ENCODE measurements around the gene MRPS18A. TPM values are rescaled to one million over a fixed set of nuclear protein-coding genes. Genes with fewer than 3 reads are reported as not detected.

Gene MRPS18A
- total RNA-seq, 1 experiment from 2014 or later: 54.8 TPM

GRCh38 chr6:43706788-43707187 lies 19.2 kb upstream of the MRPS18A start:
- no peak overlapping the region for H3K27ac ChIP-seq
- H3K4me2 ChIP-seq: no peak overlapping the region
- ChIA-PET POLR2A (ENCODE audit: unreplicated experiment) (interaction anchor here (0.6 to 0.7 kb wide), 2 partner anchors 42 to 60 kb away, joined by 4 read pairs; no protein-coding TSS in a partner anchor), CTCF (interaction anchor here (0.5 kb wide), 1 partner anchor 80 kb away, joined by 4 read pairs; no protein-coding TSS in a partner anchor)
- TF ChIP-seq EZH2 (IDR thresholded peaks at IDR 0.05; ENCODE audit: low read depth) (no peak), CTCF (conservative IDR thresholded peaks at IDR 0.05) (no peak)
- peaks cover 47% of the 10 kb centered on the region for H3F3A ChIP-seq (ENCODE audit: insufficient read depth, low read depth)
- no peaks in the 10 kb centered on the region for H4K20me1 ChIP-seq (ENCODE audit: insufficient read depth)
- no peak overlapping the region for H3K4me3 ChIP-seq
- intact Hi-C loops (cut with micrococcal nuclease; ENCODE audit: unreplicated experiment): no loop called here
- DNase-seq: no peak
- H3K9me2 ChIP-seq (ENCODE audit: insufficient read depth): no peaks in the 10 kb centered on the region
- no peaks in the 10 kb centered on the region for H3K79me2 ChIP-seq (ENCODE audit: low read depth)
- no peaks in the 10 kb centered on the region for H3K27me3 ChIP-seq (ENCODE audit: insufficient read depth, low read depth)
- H3K4me1 ChIP-seq (replicated peaks; ENCODE audit: insufficient read depth): peaks cover 58% of the 10 kb centered on the region
- H3K9me3 ChIP-seq (ENCODE audit: insufficient read depth, low read depth): no peaks in the 10 kb centered on the region
- no TSS peak for BruUV-seq (replicated peaks)
- H3K36me3 ChIP-seq (ENCODE audit: low read depth): no peaks in the 10 kb centered on the region
- H2AFZ ChIP-seq: no peak overlapping the region

- Histone ChIP-seq H3K79me2 (ENCODE audit: low read depth) (no peaks in the 10 kb centered on the region), H3K27me3 (ENCODE audit: insufficient read depth, low read depth) (no peaks in the 10 kb centered on the region), H3K36me3 (ENCODE audit: low read depth) (no peaks in the 10 kb centered on the region), H3F3A (ENCODE audit: insufficient read depth, low read depth) (peaks cover 55% of the 10 kb centered on the region), H3K9me2 (ENCODE audit: insufficient read depth) (no peaks in the 10 kb centered on the region), H3K9me3 (ENCODE audit: insufficient read depth, low read depth) (no peaks in the 10 kb centered on the region), H2AFZ (no peak overlapping the region), H3K4me1 (replicated peaks; ENCODE audit: insufficient read depth) (peaks cover 66% of the 10 kb centered on the region), H3K27ac (no peak overlapping the region), H4K20me1 (ENCODE audit: insufficient read depth) (no peaks in the 10 kb centered on the region), H3K4me3 (no peak overlapping the region), H3K4me2 (no peak overlapping the region)
- TF ChIP-seq CTCF (conservative IDR thresholded peaks at IDR 0.05) (no peak), EZH2 (IDR thresholded peaks at IDR 0.05; ENCODE audit: low read depth) (no peak)
- CTCF ChIA-PET: interaction anchor here (0.8 kb wide), 1 partner anchor 373 kb away, joined by 3 read pairs; no protein-coding TSS in a partner anchor
- POLR2A ChIA-PET (ENCODE audit: unreplicated experiment): interaction anchor here (0.6 to 0.7 kb wide), 3 partner anchors 9 to 59 kb away, joined by 4 to 6 read pairs (median 4); no protein-coding TSS in a partner anchor
- intact Hi-C loops (cut with micrococcal nuclease; ENCODE audit: unreplicated experiment): no loop called here
- no TSS peak for BruUV-seq (replicated peaks)
- DNase-seq: no peak
These were observed 18.4 kb upstream of the MRPS18A start for GRCh38 chr6:43705996-43706395.

DNA sequence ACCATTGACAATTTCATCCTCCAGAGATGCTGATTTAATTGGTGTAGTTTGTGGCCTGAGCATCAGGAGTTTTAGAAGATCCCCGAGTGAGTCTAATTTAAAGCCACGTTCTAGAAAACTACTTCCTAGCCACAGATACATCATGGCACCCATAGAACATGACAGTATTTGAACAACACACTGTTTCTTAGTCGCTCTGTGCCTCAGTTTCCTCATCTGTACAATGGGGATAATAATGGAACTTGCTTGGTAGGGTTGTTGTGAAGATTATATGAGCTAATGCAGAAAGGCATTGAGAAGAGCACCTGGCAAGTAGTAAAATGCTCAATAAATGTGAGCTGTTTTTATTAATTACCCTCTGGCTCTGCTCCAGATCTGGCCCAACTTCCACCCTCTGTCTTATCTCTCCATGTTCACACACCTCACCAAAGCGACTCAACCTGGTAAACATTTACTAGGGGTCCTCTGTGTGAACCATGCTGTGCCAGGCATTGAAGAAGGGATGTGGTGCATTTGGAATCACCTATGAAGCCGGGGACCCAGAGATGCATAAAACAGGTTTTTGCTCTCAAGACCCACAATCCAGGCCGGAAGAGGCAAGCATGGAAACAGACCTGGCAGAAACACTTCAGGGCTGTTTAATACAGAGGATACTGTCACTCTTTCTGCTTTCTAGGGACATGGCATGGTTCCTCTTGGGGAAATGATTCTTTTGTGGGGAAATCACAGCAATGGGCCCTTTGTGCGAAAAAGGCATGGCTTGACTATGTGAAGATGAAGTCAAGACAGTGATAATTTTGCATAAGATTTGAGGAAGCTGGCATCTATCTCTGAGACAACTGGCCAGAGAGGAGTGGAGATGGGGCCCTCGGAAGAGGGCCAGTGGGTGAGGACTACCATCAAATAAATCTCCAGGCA lies 16.2 kb upstream of the MRPS18A start:
- no peaks in the 10 kb centered on the region for H3K9me2 ChIP-seq (ENCODE audit: insufficient read depth)
- no TSS peak for BruUV-seq (replicated peaks)
- no peak overlapping the region for H3K4me3 ChIP-seq
- H4K20me1 ChIP-seq (ENCODE audit: insufficient read depth): no peaks in the 10 kb centered on the region
- H3K9me3 ChIP-seq (ENCODE audit: insufficient read depth, low read depth): no peaks in the 10 kb centered on the region
- no peaks in the 10 kb centered on the region for H3K36me3 ChIP-seq (ENCODE audit: low read depth)
- no peak for TF ChIP-seq EZH2 (IDR thresholded peaks at IDR 0.05; ENCODE audit: low read depth)
- TF ChIP-seq CTCF (conservative IDR thresholded peaks at IDR 0.05): no peak
- H2AFZ ChIP-seq: no peak overlapping the region
- peaks cover 60% of the 10 kb centered on the region for H3F3A ChIP-seq (ENCODE audit: insufficient read depth, low read depth)
- H3K4me1 ChIP-seq (replicated peaks; ENCODE audit: insufficient read depth): peaks cover 74% of the 10 kb centered on the region
- intact Hi-C loops (cut with micrococcal nuclease; ENCODE audit: unreplicated experiment): no loop called here
- no peaks in the 10 kb centered on the region for H3K79me2 ChIP-seq (ENCODE audit: low read depth)
- H3K27ac ChIP-seq: peak overlapping the region; percentile 75
- H3K4me2 ChIP-seq: peak overlapping the region; percentile 76
- DNase-seq: no peak
- POLR2A ChIA-PET (ENCODE audit: unreplicated experiment): interaction anchor here (0.5 kb wide), 1 partner anchor 1700 kb away, joined by 6 read pairs; no protein-coding TSS in a partner anchor
- CTCF ChIA-PET: no interaction called here
- H3K27me3 ChIP-seq (ENCODE audit: insufficient read depth, low read depth): no peaks in the 10 kb centered on the region

Data from PC-9 (cell line).